ENCODE data around the gene RTL10.

GRCh38 chr22:19875061-19875530, 20.4 kb upstream of the RTL10 start:
- no peak for TF ChIP-seq MAX (IDR thresholded peaks at IDR 0.05; ENCODE audit: low read depth, low read length)
- no peak for TF ChIP-seq CTCF (IDR thresholded peaks at IDR 0.05; ENCODE audit: low read depth, low read length)

All from NB4 (cell line).